ENCODE data around the gene ITPR1. TPM values are rescaled to one million over a fixed set of nuclear protein-coding genes. Genes with fewer than 3 reads are reported as not detected.

The ITPR1 gene
- total RNA-seq, 1 experiment from 2014 or later = 7.5 TPM

- H3K4me3 Mint-ChIP-seq (ENCODE audit: unreplicated experiment) = no peak overlapping the region
- POLR2A ChIA-PET = no interaction called here
Measured at GRCh38 chr3:4533489-4534443, 40.6 kb downstream of the ITPR1 start.

GRCh38 chr3:4534906-4535305, 41.8 kb downstream of the ITPR1 start:
- no TSS peak for BruUV-seq (replicated peaks)
- POLR2A ChIA-PET = interaction anchor here (0.6 to 0.7 kb wide), 2 partner anchors 15 to 1317 kb away, joined by 3 read pairs; no protein-coding TSS in a partner anchor
- H3K27ac Mint-ChIP-seq (ENCODE audit: low read depth, unreplicated experiment) = no peak overlapping the region

More at GRCh38 chr3:4533489-4534443, 40.6 kb downstream of the ITPR1 start:
- no TSS peak for BruUV-seq (replicated peaks)
- Mint-ChIP-seq H3K27me3 (ENCODE audit: insufficient read depth, unreplicated experiment) (no peaks in the 10 kb centered on the region), H3K36me3 (ENCODE audit: insufficient read depth, unreplicated experiment) (no peaks in the 10 kb centered on the region), H3K4me1 (ENCODE audit: insufficient read depth, unreplicated experiment) (peaks cover 7% of the 10 kb centered on the region), H3K9me3 (ENCODE audit: unreplicated experiment) (peaks cover 5% of the 10 kb centered on the region), H3K27ac (ENCODE audit: low read depth, unreplicated experiment) (no peak overlapping the region)
- no peak for DNase-seq (ENCODE audit: unreplicated experiment)
- no peak for TF ChIP-seq CTCF (IDR thresholded peaks at IDR 0.05; ENCODE audit: unreplicated experiment)
- intact Hi-C loops (cut with micrococcal nuclease) = no loop called here
- CTCF ChIA-PET = interaction anchor here (1.1 to 1.3 kb wide), 2 partner anchors 9 to 49 kb away, joined by 3 to 5 read pairs; no protein-coding TSS in a partner anchor

GRCh38 chr3:4536260-4536659, 43.1 kb downstream of the ITPR1 start:
- CTCF ChIA-PET = interaction anchor here (0.6 to 1.1 kb wide), 3 partner anchors 17 to 175 kb away, joined by 3 to 6 read pairs (median 4); no protein-coding TSS in a partner anchor
- no peak overlapping the region for H3K27ac Mint-ChIP-seq (ENCODE audit: low read depth, unreplicated experiment)

More at GRCh38 chr3:4534906-4535305, 41.8 kb downstream of the ITPR1 start:
- Mint-ChIP-seq H3K4me1 (ENCODE audit: insufficient read depth, unreplicated experiment) (peaks cover 7% of the 10 kb centered on the region), H3K9me3 (ENCODE audit: unreplicated experiment) (peaks cover 13% of the 10 kb centered on the region), H3K36me3 (ENCODE audit: insufficient read depth, unreplicated experiment) (no peaks in the 10 kb centered on the region), H3K27me3 (ENCODE audit: insufficient read depth, unreplicated experiment) (no peaks in the 10 kb centered on the region), H3K4me3 (ENCODE audit: unreplicated experiment) (no peak overlapping the region)
- DNase-seq (ENCODE audit: unreplicated experiment) = no peak
- intact Hi-C loops (cut with micrococcal nuclease) = no loop called here
- CTCF ChIA-PET = interaction anchor here (1.0 to 1.3 kb wide), 3 partner anchors 8 to 99 kb away, joined by 3 to 5 read pairs (median 3); no protein-coding TSS in a partner anchor
- no peak for TF ChIP-seq CTCF (IDR thresholded peaks at IDR 0.05; ENCODE audit: unreplicated experiment)

More at GRCh38 chr3:4536260-4536659, 43.1 kb downstream of the ITPR1 start:
- Mint-ChIP-seq H3K4me3 (ENCODE audit: unreplicated experiment) (no peak overlapping the region), H3K9me3 (ENCODE audit: unreplicated experiment) (peaks cover 13% of the 10 kb centered on the region), H3K4me1 (ENCODE audit: insufficient read depth, unreplicated experiment) (peaks cover 6% of the 10 kb centered on the region), H3K27me3 (ENCODE audit: insufficient read depth, unreplicated experiment) (no peaks in the 10 kb centered on the region), H3K36me3 (ENCODE audit: insufficient read depth, unreplicated experiment) (no peaks in the 10 kb centered on the region)
- no peak for DNase-seq (ENCODE audit: unreplicated experiment)
- intact Hi-C loops (cut with micrococcal nuclease) = no loop called here
- no peak for TF ChIP-seq CTCF (IDR thresholded peaks at IDR 0.05; ENCODE audit: unreplicated experiment)
- no TSS peak for BruUV-seq (replicated peaks)
- POLR2A ChIA-PET = interaction anchor here (0.8 kb wide), 1 partner anchor 43 kb away, joined by 7 read pairs; the partner anchor contains the start of gene ITPR1
